ENCODE measurements around the gene IL18RAP.

The IL18RAP gene

GRCh38 chr2:102427249-102427648 is 4.3 kb downstream of the IL18RAP start:
- TF ChIP-seq, protein P1, sequence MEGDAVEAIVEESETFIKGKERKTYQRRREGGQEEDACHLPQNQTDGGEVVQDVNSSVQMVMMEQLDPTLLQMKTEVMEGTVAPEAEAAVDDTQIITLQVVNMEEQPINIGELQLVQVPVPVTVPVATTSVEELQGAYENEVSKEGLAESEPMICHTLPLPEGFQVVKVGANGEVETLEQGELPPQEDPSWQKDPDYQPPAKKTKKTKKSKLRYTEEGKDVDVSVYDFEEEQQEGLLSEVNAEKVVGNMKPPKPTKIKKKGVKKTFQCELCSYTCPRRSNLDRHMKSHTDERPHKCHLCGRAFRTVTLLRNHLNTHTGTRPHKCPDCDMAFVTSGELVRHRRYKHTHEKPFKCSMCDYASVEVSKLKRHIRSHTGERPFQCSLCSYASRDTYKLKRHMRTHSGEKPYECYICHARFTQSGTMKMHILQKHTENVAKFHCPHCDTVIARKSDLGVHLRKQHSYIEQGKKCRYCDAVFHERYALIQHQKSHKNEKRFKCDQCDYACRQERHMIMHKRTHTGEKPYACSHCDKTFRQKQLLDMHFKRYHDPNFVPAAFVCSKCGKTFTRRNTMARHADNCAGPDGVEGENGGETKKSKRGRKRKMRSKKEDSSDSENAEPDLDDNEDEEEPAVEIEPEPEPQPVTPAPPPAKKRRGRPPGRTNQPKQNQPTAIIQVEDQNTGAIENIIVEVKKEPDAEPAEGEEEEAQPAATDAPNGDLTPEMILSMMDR (IDR thresholded peaks at IDR 0.05; ENCODE audit: low read depth, low read length, poor library complexity, severe bottlenecking), result no peak
- TF ChIP-seq EZH2phosphoT487 (IDR thresholded peaks at IDR 0.05; ENCODE audit: borderline replicate concordance, low read length), result no peak
- H3K4me3 ChIP-seq (ENCODE audit: low read length), result no peak overlapping the region

GRCh38 chr2:102428573-102428972 is 5.6 kb downstream of the IL18RAP start:
- Histone ChIP-seq H4K20me1 (ENCODE audit: control insufficient read depth, insufficient read depth, low read depth, low read length) (no peaks in the 10 kb centered on the region), H3K4me2 (ENCODE audit: low read length) (no peak overlapping the region), H3F3A (ENCODE audit: control insufficient read depth, insufficient read depth) (no peaks in the 10 kb centered on the region), H3K9me3 (ENCODE audit: control insufficient read depth, insufficient read depth, low read length) (no peaks in the 10 kb centered on the region), H3K4me3 (ENCODE audit: low read length) (no peak overlapping the region), H3K27ac (ENCODE audit: low read depth, low read length) (no peak overlapping the region), H3K9me2 (replicated peaks; ENCODE audit: control insufficient read depth, low read length) (no peaks in the 10 kb centered on the region), H3K79me2 (ENCODE audit: control insufficient read depth, low read length) (no peaks in the 10 kb centered on the region), H3K4me1 (ENCODE audit: control insufficient read depth, low read length) (no peaks in the 10 kb centered on the region), H3K27me3 (ENCODE audit: control insufficient read depth, low read length) (peaks cover 2% of the 10 kb centered on the region), H3K36me3 (ENCODE audit: control insufficient read depth, low read length) (no peaks in the 10 kb centered on the region)
- no peak for TF ChIP-seq EZH2phosphoT487 (IDR thresholded peaks at IDR 0.05; ENCODE audit: borderline replicate concordance, low read length)
- TF ChIP-seq, protein P1 (IDR thresholded peaks at IDR 0.05; ENCODE audit: low read depth, low read length, poor library complexity, severe bottlenecking), result no peak

More at GRCh38 chr2:102427249-102427648, 4.3 kb downstream of the IL18RAP start:
- H3K36me3 ChIP-seq (ENCODE audit: control insufficient read depth, low read length), result no peaks in the 10 kb centered on the region
- no peaks in the 10 kb centered on the region for H3F3A ChIP-seq (ENCODE audit: control insufficient read depth, insufficient read depth)
- H3K27me3 ChIP-seq (ENCODE audit: control insufficient read depth, low read length), result peaks cover 2% of the 10 kb centered on the region
- no peak overlapping the region for H3K4me2 ChIP-seq (ENCODE audit: low read length)
- H3K79me2 ChIP-seq (ENCODE audit: control insufficient read depth, low read length), result no peaks in the 10 kb centered on the region
- no peaks in the 10 kb centered on the region for H3K9me2 ChIP-seq (replicated peaks; ENCODE audit: control insufficient read depth, low read length)
- no peaks in the 10 kb centered on the region for H3K9me3 ChIP-seq (ENCODE audit: control insufficient read depth, insufficient read depth, low read length)
- H3K4me1 ChIP-seq (ENCODE audit: control insufficient read depth, low read length), result no peaks in the 10 kb centered on the region
- H4K20me1 ChIP-seq (ENCODE audit: control insufficient read depth, insufficient read depth, low read depth, low read length), result no peaks in the 10 kb centered on the region
- H3K27ac ChIP-seq (ENCODE audit: low read depth, low read length), result no peak overlapping the region

GRCh38 chr2:102432386-102432785 is 9.4 kb downstream of the IL18RAP start:
- peaks cover 2% of the 10 kb centered on the region; the same call in 1 of the 2 replicates for H3K27me3 ChIP-seq (ENCODE audit: control insufficient read depth, low read length)
- H3K27ac ChIP-seq (ENCODE audit: low read depth, low read length), result no peak overlapping the region
- H3K4me3 ChIP-seq (ENCODE audit: low read length), result no peak overlapping the region
- TF ChIP-seq, protein P1 (IDR thresholded peaks at IDR 0.05; ENCODE audit: low read depth, low read length, poor library complexity, severe bottlenecking), result no peak
- no peak for TF ChIP-seq EZH2phosphoT487 (IDR thresholded peaks at IDR 0.05; ENCODE audit: borderline replicate concordance, low read length)
- H3K9me2 ChIP-seq (replicated peaks; ENCODE audit: control insufficient read depth, low read length), result no peaks in the 10 kb centered on the region
- no peaks in the 10 kb centered on the region for H3K79me2 ChIP-seq (ENCODE audit: control insufficient read depth, low read length)
- H4K20me1 ChIP-seq (ENCODE audit: control insufficient read depth, insufficient read depth, low read depth, low read length), result no peaks in the 10 kb centered on the region
- no peaks in the 10 kb centered on the region for H3F3A ChIP-seq (ENCODE audit: control insufficient read depth, insufficient read depth)
- H3K4me2 ChIP-seq (ENCODE audit: low read length), result no peak overlapping the region
- H3K9me3 ChIP-seq (ENCODE audit: control insufficient read depth, insufficient read depth, low read length), result no peaks in the 10 kb centered on the region
- H3K36me3 ChIP-seq (ENCODE audit: control insufficient read depth, low read length), result no peaks in the 10 kb centered on the region
- no peaks in the 10 kb centered on the region for H3K4me1 ChIP-seq (ENCODE audit: control insufficient read depth, low read length)
